ENCODE data around the gene MUC2. TPM values are rescaled to one million over a fixed set of nuclear protein-coding genes. Genes with fewer than 3 reads are reported as not detected.

The MUC2 gene
- total and polyA plus RNA-seq, 10 of the 15 experiments (the other 5 are each of a cell fraction or from before 2014, with no cell fraction given) = 0.23 TPM; not detected in 9

DNA sequence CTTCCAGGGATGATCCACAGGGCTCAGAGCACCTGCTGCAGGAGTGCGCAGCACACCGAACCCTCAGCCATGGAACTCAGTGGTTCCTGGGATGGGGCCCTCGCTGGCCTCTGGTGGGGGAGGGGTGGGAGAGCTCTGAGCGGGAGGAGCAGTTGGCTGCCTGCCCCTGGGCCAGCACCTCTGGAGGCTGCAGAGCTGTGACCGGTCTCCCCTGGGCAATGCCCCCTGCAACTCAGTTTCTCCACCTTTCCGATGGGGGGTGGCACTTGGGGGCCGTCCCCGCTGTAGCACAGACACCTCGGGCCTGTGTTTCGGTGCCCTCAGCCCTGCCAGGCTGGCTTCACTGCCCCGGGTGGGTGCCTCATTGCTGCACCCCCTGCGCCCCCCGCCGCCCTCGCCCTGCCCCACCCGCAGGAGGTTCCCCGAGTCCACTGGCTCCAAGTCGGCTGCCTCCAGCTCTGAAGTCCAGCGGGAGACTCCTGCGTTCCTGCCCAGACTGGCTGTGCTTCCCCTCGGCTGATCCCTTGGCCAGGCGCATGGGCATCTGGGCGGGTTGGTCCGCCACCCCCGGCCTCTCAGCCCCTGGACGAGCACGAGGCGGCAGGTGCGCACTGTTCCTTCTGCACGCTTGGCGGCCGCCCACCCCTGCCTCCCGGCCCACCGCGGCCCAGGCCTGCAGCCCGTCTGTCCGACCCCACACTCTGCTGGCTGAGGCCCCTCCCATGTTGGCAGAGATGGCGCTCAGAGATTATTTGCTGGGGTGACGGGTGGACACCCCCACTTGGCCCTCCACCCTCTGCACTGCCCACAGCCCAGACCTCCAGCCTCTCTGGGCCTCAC, 40.0 kb upstream of the MUC2 start (continued):
- TF ChIP-seq, protein P1, sequence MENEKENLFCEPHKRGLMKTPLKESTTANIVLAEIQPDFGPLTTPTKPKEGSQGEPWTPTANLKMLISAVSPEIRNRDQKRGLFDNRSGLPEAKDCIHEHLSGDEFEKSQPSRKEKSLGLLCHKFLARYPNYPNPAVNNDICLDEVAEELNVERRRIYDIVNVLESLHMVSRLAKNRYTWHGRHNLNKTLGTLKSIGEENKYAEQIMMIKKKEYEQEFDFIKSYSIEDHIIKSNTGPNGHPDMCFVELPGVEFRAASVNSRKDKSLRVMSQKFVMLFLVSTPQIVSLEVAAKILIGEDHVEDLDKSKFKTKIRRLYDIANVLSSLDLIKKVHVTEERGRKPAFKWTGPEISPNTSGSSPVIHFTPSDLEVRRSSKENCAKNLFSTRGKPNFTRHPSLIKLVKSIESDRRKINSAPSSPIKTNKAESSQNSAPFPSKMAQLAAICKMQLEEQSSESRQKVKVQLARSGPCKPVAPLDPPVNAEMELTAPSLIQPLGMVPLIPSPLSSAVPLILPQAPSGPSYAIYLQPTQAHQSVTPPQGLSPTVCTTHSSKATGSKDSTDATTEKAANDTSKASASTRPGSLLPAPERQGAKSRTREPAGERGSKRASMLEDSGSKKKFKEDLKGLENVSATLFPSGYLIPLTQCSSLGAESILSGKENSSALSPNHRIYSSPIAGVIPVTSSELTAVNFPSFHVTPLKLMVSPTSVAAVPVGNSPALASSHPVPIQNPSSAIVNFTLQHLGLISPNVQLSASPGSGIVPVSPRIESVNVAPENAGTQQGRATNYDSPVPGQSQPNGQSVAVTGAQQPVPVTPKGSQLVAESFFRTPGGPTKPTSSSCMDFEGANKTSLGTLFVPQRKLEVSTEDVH (IDR thresholded peaks at IDR 0.05; ENCODE audit: low read depth, partially characterized antibody) = no peak
- TF ChIP-seq RUNX3 (IDR thresholded peaks at IDR 0.05; ENCODE audit: low read length) (no peak), BRCA1 (IDR thresholded peaks at IDR 0.05; ENCODE audit: low read depth, low read length) (no peak), KAT2A (conservative IDR thresholded peaks at IDR 0.05; ENCODE audit: control insufficient read depth, low read depth, low read length) (no peak), HDAC6 (IDR thresholded peaks at IDR 0.05; ENCODE audit: unreplicated experiment) (no peak)
- TF ChIP-seq, protein P2, sequence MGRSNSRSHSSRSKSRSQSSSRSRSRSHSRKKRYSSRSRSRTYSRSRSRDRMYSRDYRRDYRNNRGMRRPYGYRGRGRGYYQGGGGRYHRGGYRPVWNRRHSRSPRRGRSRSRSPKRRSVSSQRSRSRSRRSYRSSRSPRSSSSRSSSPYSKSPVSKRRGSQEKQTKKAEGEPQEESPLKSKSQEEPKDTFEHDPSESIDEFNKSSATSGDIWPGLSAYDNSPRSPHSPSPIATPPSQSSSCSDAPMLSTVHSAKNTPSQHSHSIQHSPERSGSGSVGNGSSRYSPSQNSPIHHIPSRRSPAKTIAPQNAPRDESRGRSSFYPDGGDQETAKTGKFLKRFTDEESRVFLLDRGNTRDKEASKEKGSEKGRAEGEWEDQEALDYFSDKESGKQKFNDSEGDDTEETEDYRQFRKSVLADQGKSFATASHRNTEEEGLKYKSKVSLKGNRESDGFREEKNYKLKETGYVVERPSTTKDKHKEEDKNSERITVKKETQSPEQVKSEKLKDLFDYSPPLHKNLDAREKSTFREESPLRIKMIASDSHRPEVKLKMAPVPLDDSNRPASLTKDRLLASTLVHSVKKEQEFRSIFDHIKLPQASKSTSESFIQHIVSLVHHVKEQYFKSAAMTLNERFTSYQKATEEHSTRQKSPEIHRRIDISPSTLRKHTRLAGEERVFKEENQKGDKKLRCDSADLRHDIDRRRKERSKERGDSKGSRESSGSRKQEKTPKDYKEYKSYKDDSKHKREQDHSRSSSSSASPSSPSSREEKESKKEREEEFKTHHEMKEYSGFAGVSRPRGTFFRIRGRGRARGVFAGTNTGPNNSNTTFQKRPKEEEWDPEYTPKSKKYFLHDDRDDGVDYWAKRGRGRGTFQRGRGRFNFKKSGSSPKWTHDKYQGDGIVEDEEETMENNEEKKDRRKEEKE (IDR thresholded peaks at IDR 0.05) = no peak
- TF ChIP-seq, protein P3, sequence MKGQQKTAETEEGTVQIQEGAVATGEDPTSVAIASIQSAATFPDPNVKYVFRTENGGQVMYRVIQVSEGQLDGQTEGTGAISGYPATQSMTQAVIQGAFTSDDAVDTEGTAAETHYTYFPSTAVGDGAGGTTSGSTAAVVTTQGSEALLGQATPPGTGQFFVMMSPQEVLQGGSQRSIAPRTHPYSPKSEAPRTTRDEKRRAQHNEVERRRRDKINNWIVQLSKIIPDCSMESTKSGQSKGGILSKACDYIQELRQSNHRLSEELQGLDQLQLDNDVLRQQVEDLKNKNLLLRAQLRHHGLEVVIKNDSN (IDR thresholded peaks at IDR 0.05; ENCODE audit: borderline replicate concordance, extremely low read length, insufficient read depth, low read depth, low read length) = no peak
